ENCODE results near the gene ATP4B.
A peak's percentile ranks its signal among the peaks of the same experiment; 100 is the strongest.
"Not testable (repeated sequence)": the region's sequence is repeated elsewhere in the genome, so short reads cannot be mapped to it uniquely, and the experiment has no call there.

Gene ATP4B

GRCh38 chr13:113638806-113639205, 19.2 kb downstream of the ATP4B start:
- DNase-seq: no peak

GRCh38 chr13:113638173-113638746, 19.7 kb downstream of the ATP4B start:
- no peak for DNase-seq

GRCh38 chr13:113637262-113638160, 20.5 kb downstream of the ATP4B start:
- no peak for DNase-seq

DNA sequence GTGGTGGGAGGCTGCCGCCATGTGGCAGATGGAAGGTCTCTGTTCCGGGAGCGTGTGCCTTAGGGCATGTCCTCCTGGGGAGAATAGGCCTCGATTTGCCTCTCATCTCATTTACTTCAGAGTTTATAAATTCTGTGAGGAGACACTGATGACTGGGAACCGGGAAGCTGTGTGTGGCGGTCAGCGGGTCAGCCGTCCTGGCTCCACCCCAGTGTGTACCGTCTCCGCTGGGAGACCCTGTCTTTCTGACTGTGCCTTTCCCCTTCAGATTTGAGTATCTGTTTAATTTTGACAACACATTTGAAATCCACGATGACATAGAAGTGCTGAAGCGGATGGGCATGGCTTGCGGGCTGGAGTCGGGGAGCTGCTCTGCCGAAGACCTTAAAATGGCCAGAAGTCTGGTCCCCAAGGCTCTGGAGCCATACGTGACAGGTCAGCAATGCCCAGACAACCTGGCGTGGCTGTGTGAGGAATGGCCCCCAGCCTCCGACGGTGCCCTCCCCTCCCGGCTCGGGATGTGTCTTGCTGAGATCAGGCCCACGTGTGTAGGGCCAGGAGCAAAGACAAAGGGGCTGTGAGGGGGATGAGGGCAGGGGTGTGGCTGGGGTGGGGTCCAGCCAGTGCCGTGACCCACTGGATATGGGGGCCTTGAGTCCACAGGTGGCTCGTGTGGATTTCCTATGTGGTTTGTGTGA, 21.6 kb downstream of the ATP4B start:
- DNase-seq: no peak

DNA sequence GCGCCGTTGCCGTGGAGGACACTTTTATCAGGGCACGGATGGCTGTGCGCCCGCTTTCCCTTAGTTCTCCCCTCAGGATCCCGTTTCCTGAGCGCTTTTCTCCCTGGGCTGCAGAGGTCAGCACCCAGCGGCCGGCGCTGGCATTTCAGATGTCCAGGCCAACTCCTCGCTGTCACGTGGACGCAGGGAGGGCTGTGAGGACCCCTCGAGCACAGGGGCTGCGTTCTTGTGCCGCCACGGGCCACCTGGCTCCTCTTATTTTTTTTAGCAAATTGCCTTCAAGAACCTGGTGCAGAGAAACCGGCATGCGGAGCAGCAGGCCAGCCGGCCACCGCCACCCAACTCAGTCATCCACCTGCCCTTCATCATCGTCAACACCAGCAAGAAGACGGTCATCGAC, 22.3 kb downstream of the ATP4B start:
- no peak for DNase-seq

- no peak for DNase-seq
Observed at GRCh38 chr13:113635048-113635420, 23.0 kb downstream of the ATP4B start.

GRCh38 chr13:113634279-113635047, 23.5 kb downstream of the ATP4B start:
- no peak for DNase-seq

DNA sequence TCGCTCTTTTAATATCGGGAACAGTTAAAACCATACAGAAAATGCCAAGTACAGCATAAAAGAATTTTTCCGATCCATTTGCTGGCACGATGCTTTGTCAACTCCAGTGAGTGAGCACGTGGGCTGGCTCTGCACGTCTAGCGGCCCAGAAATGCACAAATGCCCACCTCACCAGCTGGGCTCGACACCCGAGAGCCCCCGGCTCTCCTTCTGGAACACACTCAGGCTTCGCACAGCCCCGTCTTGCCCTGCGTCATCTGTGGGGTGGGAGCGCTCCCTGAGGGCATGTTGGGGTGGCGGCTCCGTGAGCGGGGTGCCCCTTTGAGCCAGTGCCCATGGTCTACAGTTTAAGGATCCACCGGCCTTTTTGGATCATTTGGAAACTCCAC, 24.5 kb downstream of the ATP4B start:
- DNase-seq: no peak

DNA sequence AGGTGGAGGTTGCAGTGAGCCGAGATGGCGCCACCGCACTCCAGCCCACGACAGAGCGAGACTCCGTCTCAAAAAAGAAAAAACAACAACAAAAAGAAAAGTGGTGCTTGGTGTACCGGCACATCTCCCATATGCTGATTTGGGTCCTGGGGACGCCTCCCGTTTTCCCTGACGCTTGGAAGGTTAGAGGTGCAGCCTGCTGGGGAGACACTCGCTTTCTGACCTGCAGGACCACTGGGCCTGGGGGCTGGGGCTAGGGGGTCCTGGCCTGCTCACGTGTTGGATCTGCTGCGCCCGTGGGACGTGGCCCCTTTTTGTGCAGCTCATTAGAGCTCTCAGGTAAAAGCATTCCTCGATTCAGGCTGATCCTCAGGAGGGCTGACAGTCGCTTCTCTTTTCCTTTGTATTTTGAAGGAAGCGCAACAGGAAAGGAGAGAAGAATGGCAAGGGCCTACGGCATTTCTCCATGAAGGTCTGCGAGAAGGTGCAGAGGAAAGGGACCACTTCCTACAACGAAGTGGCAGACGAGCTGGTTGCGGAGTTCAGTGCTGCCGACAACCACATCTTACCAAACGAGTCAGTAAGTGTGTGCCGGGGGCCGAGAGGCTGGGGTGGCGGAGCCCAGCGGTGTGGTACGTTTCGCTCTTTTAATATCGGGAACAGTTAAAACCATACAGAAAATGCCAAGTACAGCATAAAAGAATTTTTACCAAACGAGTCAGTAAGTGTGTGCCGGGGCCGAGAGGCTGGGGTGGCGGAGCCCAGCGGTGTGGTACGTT, 25.1 kb downstream of the ATP4B start:
- DNase-seq: no peak

- DNase-seq: no peak
Observed at GRCh38 chr13:113631341-113632095, 26.5 kb downstream of the ATP4B start.

DNA sequence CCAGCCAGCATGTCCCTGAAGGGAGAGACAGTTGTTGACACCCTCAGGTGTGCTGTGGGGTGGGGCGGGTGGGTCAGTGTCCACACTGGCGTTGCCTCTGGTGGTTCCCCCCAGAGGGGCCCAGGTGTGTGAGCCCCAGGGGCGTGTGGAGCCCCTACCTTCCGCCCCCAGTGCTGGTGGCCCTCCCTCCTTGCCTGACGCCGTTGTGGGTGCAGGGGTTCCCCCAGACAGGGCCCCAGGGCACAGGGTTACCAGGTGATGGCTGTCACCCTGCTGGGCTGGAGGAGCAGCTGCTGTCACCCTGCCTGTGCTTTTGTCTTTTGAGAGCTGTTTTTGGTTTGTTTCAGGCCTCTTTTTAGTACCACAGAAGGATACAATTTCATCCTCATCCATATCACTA, 27.2 kb downstream of the ATP4B start:
- no peak for DNase-seq

DNA sequence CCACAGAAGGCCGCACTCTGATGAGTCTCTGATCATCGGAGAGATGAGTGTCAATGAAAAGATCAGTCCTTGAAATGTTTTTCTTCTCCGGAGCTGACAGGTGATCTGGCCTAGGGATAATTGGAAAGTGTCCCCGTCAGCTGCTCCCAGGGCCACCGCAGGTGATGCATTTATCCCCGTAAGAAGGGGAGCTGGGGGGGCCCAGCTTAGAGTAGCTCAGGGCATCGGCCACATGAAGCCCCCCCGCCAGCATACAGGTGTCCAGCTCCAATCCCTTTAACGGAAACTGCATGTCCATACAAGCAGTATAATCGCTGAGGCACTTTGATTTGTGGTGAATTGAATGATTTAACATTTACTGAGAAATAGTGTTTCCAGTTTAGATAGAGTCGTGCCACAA, 27.7 kb downstream of the ATP4B start:
- DNase-seq: no peak

GRCh38 chr13:113629866-113630265, 28.1 kb downstream of the ATP4B start:
- DNase-seq: no peak

DNA sequence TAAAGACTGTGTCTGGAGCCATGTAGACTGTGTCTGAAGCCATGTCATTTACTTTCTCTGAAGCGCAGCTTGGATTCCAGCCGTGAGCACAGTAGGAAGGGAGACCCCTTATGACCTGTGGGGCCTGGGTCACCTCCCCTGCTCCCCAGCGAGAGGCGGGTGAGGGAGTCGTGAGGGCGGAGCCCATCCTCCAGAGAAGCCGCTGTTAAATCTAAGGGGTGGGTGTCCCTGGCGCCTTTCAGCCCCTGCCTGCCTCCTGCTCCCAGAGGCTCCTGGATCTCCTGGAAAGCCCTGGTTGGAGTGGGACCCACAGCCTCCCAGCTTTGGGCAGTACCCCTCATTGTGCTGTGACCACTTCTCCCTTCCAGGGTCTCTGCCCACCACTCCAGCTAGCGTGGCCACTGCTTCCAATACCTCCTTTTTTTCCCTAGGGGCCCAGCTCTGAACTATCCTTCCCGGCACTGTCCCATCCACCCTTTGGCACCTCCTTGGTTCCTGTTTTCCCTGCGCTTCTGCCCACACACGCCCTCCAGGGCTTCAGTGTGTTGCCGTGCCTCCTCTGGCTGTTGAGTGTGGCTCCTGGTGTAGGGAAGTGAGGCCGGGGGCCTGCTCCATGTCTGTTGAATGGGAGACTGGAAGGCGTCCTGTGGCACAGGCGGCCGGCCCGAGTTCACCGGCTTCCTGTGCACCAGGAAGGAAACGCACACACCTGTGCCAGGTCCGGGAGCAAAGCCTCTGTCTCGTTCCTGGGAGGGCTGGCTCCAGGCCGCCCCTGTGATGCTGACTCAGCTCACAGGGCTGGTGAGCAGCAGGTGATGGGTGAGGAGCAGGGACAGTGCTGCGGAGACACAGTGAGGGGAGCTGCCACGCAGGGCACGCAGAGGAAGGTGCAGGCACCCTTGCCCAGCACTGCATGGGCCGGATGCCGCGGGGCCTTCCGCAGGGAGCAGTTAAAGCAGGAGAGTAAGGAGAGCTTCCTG, 29.4 kb downstream of the ATP4B start:
- DNase-seq: no peak

GRCh38 chr13:113627136-113627535, 30.9 kb downstream of the ATP4B start:
- DNase-seq: no peak

GRCh38 chr13:113625965-113626721, 31.9 kb downstream of the ATP4B start:
- DNase-seq: peak in 1 of 2 experiments; percentile 14

DNA sequence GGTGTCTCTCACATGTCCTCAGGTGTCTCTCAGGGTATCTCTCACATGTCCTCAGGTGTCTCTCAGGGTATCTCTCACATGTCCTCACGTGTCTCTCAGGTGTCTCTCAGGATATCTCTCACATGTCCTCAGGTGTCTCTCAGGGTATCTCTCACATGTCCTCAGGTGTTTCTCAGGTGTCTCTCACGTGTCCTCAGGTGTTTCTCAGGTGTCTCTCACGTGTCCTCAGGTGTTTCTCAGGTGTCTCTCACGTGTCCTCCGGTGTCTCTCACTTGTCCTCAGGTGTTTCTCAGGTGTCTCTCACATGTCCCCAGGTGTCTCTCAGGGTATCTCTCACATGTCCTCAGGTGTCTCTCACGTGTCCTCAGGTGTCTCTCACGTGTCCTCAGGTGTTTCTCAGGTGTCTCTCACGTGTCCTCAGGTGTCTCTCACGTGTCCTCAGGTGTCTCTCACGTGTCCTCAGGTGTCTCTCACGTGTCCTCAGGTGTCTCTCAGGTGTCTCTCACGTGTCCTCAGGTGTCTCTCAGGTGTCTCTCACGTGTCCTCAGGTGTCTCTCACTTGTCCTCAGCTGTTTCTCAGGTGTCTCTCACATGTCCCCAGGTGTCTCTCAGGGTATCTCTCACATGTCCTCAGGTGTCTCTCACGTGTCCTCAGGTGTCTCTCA, 33.2 kb downstream of the ATP4B start:
- not testable (repeated sequence) for DNase-seq

GRCh38 chr13:113624235-113624587, 33.8 kb downstream of the ATP4B start:
- no peak for DNase-seq

Data from AML-193 (cell line).